ENCODE data around the gene EPAS1.

- TF ChIP-seq POLR2A (IDR thresholded peaks at IDR 0.05) = no peak
- no peak for TF ChIP-seq CTCF (IDR thresholded peaks at IDR 0.05)
Measured at GRCh38 chr2:46334389-46335271, 37.4 kb downstream of the EPAS1 start.
